Stimulated activated CD4-positive, alpha-beta T cell treated with anti-CD3 and anti-CD28 coated beads, Interleukin-1b, Interleukin-23, amount 100 ng/mL, for 48 hours (primary cell): ENCODE results near the gene THAP10.
"Not testable (repeated sequence)": the region's sequence is repeated elsewhere in the genome, so short reads cannot be mapped to it uniquely, and the experiment has no call there.

Source experiments
- DNase-seq: peaks from one replicate; pipeline ENCODE4 v3.0.0-alpha.2; 2020

Gene THAP10

DNA sequence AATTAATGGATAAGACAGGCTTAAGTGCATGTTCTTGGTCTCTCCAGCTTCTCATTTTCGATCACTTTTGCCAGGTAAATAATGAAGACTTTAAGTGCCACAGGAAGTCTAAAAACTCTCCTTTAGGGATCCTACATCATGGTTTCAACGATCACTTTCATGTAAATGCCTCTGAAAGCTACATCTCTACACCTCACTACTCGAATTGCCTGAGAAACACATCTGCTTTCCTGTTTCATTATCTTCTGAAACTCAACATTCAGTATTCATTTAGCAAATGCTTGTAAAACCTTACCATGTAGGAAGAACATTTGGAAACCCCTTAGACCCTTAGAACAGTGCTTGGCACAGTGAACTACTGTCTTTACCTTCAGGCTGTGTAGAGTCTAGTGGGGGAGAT, 16.2 kb downstream of the THAP10 start:
- DNase-seq: no peak

- no peak for DNase-seq
Observed at GRCh38 chr15:70875001-70875782, 17.0 kb downstream of the THAP10 start.

DNA sequence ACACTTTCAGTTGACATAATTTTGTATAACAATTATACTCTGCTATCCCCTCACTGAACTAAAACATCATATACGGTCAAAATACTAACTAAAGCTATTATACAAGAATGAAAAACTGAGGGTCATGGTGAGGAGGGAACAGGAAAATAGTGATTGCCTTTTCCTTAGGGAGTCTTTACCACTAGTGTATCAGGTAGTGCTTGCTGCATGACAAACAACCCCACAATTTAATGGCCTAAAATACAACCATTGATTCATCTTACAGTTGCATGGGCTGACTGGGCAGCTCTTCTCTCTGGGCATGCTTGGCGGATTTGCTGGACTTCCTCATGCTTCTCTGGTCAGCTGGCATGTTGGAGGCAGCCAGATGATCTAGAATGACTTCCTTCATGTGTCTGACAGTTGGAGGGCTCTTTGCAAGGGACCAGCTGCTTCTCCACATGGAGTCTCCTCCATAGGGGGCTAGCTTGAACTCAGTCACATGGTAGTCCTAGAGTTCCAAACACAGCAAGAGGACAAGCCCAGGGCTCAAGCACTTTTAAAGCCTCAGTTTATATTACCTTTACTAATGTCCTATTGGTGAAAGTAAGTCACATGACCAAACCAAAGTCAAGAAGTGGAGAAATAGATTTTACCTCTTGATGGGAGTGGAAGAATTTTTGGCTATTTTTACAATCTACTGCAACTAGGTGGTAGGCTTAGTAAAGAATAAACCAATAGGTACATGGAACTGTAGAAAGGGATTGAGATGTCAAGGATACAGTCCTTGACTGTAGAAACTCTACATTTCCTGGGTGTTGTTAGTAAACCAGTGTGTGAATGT, 18.8 kb downstream of the THAP10 start:
- no peak for DNase-seq

- not testable (repeated sequence) for DNase-seq
Observed at GRCh38 chr15:70871490-70871889, 20.7 kb downstream of the THAP10 start.

GRCh38 chr15:70870051-70870450, 22.2 kb downstream of the THAP10 start:
- DNase-seq: no peak

- no peak for DNase-seq
Observed at GRCh38 chr15:70869346-70869745, 22.9 kb downstream of the THAP10 start.

- DNase-seq: no peak
Observed at GRCh38 chr15:70867911-70868467, 24.2 kb downstream of the THAP10 start.

DNA sequence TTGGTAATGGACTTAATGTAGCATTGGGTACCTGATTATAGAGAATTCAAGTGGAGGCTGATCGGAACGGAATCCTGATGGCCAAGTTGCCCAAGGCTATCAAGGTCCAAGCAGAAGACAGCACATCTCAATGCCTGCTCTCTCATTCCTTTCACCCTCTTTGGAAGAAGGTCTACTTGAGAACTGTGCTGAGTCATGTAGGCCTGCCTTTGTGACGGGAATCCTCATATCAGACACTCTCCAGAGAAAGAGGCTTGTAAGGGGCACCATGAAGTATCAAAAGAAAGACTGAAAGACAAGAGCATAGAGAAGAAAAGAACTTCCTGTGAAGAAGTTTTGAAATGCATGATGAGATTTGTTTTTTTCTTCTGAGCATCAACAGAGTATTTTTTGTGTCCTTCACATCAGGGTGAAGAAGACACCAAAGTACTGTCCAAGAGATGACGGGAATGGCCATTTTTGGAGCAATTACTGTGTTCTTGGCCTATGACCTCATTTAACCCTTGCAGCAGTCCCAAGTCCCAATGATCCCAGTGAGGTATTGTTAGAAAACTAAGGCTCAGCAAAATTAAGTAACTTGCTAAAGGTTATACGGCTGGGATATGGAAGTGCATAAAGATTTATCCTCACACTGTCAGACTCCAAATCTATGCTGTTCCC, 25.1 kb downstream of the THAP10 start:
- DNase-seq: no peak

- DNase-seq: no peak
Observed at GRCh38 chr15:70863450-70864218, 28.6 kb downstream of the THAP10 start.

DNA sequence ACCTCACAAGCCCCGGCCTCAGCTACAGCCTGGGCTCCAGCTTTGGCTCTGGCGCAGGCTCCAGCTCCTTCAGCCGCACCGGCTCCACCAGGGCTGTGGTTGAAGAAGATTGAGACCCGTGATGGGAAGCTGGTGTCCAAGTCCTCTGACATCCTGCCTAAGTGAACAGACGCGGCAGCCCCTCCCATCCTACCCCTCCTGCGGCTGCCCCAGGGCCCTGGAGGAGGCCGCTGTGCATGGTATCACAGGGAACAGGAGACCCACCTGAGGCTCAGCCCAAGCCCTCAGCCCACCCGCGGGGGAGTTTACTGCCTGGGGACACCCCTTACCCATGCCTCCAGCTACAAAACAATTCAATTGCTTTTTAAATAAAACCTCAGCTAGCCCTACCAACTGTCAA, 32.2 kb downstream of the THAP10 start:
- no peak for DNase-seq

DNA sequence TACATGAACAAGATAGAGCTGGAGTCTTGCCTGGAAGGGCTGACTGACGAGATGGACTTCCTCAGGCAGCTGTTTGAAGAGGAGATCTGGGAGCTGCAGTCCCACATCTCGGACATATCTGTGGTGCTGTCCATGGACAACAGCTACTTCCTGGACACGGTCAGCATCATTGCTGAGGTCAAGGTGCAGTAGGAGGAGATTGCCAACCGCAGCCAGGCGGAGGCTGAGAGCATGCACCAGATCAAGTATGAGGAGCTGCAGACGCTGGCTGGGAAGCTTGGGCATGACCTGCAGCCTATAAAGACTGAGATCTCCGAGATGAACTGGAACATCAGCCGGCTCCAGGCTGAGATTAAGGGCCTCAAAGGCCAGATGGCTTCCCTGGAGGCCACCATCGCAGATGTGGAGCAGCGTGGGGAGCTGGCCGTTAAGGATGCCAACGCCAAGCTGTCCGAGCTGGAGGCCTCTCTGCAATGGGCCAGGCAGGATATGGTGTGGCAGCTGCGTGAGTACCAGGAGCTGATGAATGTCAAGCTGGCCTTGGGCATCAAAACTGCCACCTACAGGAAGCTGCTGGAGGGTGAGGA, 32.8 kb downstream of the THAP10 start:
- DNase-seq: no peak

- not testable (repeated sequence) for DNase-seq
Observed at GRCh38 chr15:70858614-70859321, 33.5 kb downstream of the THAP10 start.

- no peak for DNase-seq
Observed at GRCh38 chr15:70857562-70858285, 34.5 kb downstream of the THAP10 start.

DNA sequence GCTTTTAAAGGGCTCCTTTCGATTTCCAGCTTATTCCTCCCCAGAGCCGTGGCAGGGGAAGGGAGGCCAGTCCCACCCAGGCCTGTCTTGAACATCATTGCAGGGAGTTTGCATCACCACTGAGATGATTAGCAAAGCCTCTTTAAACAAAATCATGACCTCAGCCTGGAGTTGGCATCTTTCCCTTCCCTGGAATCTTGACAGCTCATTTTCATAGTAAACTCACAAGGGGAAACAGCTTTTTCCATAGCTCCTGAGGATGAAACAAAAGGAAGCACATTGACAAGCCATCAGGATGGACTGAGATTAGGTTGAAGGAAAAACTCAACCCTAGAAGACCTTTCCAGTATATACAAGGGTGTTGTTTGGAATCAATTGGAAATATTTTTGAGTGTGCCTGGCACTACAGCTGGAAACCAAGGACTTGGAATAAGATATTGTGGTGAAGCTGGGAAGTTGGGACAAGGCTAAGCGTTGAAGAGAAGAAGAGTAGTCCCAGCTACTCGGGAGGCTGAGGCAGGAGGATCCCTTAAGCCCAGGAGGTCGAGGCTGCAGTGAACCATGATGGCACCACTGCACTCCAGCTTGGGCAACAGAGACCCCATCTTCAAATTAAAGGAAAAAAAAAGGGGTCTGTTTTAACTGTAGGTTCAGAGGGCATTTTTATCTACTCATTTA, 35.2 kb downstream of the THAP10 start:
- no peak for DNase-seq

- DNase-seq: no peak
Observed at GRCh38 chr15:70856177-70856883, 35.9 kb downstream of the THAP10 start.

- no peak for DNase-seq
Observed at GRCh38 chr15:70855764-70856163, 36.5 kb downstream of the THAP10 start.

GRCh38 chr15:70854666-70854976, 37.6 kb downstream of the THAP10 start:
- DNase-seq: no peak

- DNase-seq: no peak
Observed at GRCh38 chr15:70853973-70854665, 38.1 kb downstream of the THAP10 start, which contains the start of gene LARP6. Gene LARP6, minus strand, starts transcription at chr15:70854157. Its CDS starts 69 bp downstream, at chr15:70854088.
